Measurements from ENCODE around the gene RMND1.
A peak's percentile ranks its signal among the peaks of the same experiment; 100 is the strongest.
"Not testable (repeated sequence)": the region's sequence is repeated elsewhere in the genome, so short reads cannot be mapped to it uniquely, and the experiment has no call there.

Gene RMND1

DNA sequence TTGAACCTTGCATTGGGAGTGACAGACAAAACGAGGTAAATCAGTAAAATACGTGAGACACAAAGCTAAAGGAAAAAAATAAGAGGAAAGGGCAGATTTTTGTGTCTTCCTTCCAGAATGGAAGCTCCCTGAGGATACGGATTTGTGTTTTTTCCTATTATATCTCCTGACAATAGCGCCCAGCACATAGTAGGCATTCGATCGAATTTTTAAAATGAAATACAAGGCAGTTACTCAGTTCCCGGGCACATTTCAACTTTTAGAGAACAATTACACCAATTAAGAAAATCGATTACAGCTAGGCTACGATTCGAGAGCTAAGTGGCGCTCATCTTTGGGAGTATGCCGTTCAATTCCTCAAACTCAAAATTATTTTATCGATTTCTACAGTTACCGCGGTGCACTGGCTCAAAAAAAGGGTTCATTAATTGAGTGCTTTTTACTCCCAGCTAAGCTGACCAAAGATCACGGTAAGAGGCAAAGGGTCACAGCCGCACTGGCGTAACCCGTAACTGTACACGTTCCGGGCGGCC, 443 bp downstream of the RMND1 start:
- Histone ChIP-seq H3K9ac (ENCODE audit: low read length) (peak overlapping the region; percentile 92), H3K36me3 (ENCODE audit: control insufficient read depth, insufficient read depth, low read length) (peaks cover 4% of the 10 kb centered on the region; the same call in 1 of the 2 replicates), H3K27ac (ENCODE audit: low read depth, low read length) (peak overlapping the region; percentile 91), H3K9me3 (ENCODE audit: control insufficient read depth, insufficient read depth, low read depth, low read length) (no peaks in the 10 kb centered on the region), H3K4me3 (ENCODE audit: low read depth, low read length) (peak overlapping the region; percentile 96), H3K4me1 (ENCODE audit: control insufficient read depth, insufficient read depth, low read length) (peaks cover 21% of the 10 kb centered on the region), H3K27me3 (ENCODE audit: control insufficient read depth, insufficient read depth, low read length) (no peaks in the 10 kb centered on the region)

DNA sequence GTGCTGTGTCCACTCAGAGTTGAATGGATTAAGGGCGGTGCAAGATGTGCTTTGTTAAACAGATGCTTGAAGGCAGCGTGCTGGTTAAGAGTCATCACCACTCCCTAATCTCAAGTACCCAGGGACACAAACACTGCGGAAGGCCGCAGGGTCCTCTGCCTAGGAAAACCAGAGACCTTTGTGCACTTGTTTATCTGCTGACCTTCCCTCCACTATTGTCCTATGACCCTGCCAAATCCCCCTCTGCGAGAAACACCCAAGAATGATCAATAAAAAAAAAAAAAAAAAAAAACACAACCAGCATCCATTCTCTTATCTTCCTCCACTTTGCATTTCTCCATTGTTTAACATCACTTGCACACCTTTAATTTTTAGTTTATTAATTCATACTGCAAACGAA, 998 bp downstream of the RMND1 start:
- H3K36me3 ChIP-seq (ENCODE audit: control insufficient read depth, insufficient read depth, low read length); H3K27me3 ChIP-seq (ENCODE audit: control insufficient read depth, insufficient read depth, low read length); H3K9me3 ChIP-seq (ENCODE audit: control insufficient read depth, insufficient read depth, low read depth, low read length); H3K27ac ChIP-seq (ENCODE audit: low read depth, low read length): not testable (repeated sequence)
- Histone ChIP-seq H3K9ac (ENCODE audit: low read length) (peak overlapping the region; percentile 92), H3K4me3 (ENCODE audit: low read depth, low read length) (peak overlapping the region; percentile 96), H3K4me1 (ENCODE audit: control insufficient read depth, insufficient read depth, low read length) (peaks cover 16% of the 10 kb centered on the region)

DNA sequence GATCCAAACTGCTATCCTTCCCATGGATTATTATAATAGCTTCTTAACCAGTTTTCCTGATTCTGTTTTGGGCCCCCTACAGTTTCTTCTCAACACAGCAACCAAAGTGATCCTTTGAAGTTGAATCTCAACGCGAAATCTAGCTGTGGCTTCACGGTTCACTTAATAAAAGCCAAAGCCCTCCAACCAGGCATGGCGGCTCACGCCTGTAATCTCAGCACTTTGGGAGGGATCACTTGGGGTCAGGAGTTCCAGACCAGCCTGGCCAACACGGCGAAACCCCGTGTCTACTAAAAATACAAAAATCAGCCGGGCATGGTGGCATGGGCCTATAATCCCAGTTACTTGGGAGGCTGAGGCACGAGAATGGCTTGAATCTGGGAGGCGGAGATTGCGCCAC, 3.3 kb downstream of the RMND1 start:
- no peak overlapping the region for H3K27ac ChIP-seq (ENCODE audit: low read depth, low read length)
- no peaks in the 10 kb centered on the region for H3K4me1 ChIP-seq (ENCODE audit: control insufficient read depth, insufficient read depth, low read length)
- H3K27me3 ChIP-seq (ENCODE audit: control insufficient read depth, insufficient read depth, low read length): no peaks in the 10 kb centered on the region
- no peak overlapping the region for H3K4me3 ChIP-seq (ENCODE audit: low read depth, low read length)
- no peaks in the 10 kb centered on the region for H3K9me3 ChIP-seq (ENCODE audit: control insufficient read depth, insufficient read depth, low read depth, low read length)
- no peak overlapping the region for H3K9ac ChIP-seq (ENCODE audit: low read length)
- H3K36me3 ChIP-seq (ENCODE audit: control insufficient read depth, insufficient read depth, low read length): peaks cover 24% of the 10 kb centered on the region

DNA sequence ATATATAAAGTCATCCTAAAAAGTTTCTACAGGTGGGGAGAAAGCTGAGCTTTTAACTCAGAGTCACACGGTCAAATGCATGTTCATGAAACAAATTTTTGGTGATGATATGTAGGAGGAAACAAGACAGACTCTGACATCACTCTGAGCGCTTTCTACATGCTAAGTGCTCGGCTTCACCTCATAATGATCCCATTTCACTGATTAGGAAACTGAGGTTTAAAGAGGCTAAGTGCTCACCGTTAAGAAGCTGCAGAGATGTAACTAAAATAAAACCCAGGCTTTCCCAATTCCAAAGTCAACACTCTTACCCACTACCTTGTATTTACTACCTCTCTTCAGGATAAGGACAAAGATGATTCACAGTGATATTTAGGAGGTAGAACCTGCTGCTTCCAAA, 4.7 kb downstream of the RMND1 start:
- Histone ChIP-seq H3K27ac (ENCODE audit: low read depth, low read length) (no peak overlapping the region), H3K9ac (ENCODE audit: low read length) (no peak overlapping the region), H3K27me3 (ENCODE audit: control insufficient read depth, insufficient read depth, low read length) (no peaks in the 10 kb centered on the region), H3K36me3 (ENCODE audit: control insufficient read depth, insufficient read depth, low read length) (peaks cover 30% of the 10 kb centered on the region), H3K9me3 (ENCODE audit: control insufficient read depth, insufficient read depth, low read depth, low read length) (no peaks in the 10 kb centered on the region), H3K4me3 (ENCODE audit: low read depth, low read length) (no peak overlapping the region), H3K4me1 (ENCODE audit: control insufficient read depth, insufficient read depth, low read length) (no peaks in the 10 kb centered on the region)

DNA sequence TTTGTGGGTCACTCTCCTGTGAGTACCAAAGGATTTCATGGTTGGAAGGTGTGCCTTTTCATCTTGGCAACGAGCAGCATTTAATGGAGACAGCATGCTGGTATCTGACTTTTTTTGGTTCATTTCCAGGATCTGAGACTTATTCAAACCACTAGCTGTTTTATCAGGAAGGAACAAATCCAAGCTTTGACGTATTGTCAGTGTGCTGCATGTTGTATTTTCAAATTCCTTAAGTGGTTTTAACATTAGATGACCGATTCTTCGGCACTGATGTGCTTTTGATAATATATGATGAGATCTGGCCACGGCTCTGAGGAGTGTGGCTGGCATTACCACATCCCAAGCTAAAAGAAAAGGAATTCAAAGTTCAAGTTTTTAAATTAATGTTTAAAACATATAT, 6.4 kb downstream of the RMND1 start:
- Histone ChIP-seq H3K27ac (ENCODE audit: low read depth, low read length) (no peak overlapping the region), H3K4me1 (ENCODE audit: control insufficient read depth, insufficient read depth, low read length) (no peaks in the 10 kb centered on the region), H3K9me3 (ENCODE audit: control insufficient read depth, insufficient read depth, low read depth, low read length) (no peaks in the 10 kb centered on the region), H3K27me3 (ENCODE audit: control insufficient read depth, insufficient read depth, low read length) (no peaks in the 10 kb centered on the region), H3K9ac (ENCODE audit: low read length) (no peak overlapping the region), H3K36me3 (ENCODE audit: control insufficient read depth, insufficient read depth, low read length) (peaks cover 40% of the 10 kb centered on the region), H3K4me3 (ENCODE audit: low read depth, low read length) (no peak overlapping the region)

DNA sequence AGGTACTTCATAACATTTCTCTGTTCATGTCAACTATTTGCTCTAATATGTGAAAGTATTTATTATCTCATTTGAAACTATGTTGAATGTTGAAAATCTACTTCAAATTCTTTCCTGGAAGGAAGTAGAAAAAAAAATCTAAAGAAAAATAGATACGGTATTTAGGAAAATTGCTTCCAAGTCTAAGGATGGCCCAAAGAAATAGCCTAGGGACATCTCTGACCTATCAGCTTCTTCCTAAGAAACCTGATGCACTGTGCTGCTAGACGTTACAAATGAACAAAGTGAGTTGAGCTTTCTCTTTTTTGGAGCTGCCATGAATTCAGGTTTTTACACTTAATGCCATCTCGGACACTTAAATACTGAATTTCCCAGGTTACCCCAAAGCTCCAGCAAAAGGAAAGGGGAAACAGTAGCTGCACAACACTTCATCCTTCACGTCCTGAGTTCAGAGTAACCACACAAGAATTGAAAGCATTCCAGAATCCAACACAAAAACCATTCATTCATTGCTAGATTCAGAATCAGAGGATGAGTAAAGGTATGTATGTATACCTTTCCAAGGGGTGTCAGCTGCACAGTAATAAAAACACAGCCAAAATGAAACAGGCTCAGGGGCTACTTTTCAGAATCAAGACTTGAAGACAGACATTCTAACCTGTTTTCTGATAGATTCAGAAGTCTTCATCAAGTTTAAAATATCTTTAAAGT, 7.9 kb downstream of the RMND1 start:
- H3K4me1 ChIP-seq (ENCODE audit: control insufficient read depth, insufficient read depth, low read length): no peaks in the 10 kb centered on the region
- H3K27ac ChIP-seq (ENCODE audit: low read depth, low read length): no peak overlapping the region
- H3K9ac ChIP-seq (ENCODE audit: low read length): no peak overlapping the region
- H3K27me3 ChIP-seq (ENCODE audit: control insufficient read depth, insufficient read depth, low read length): no peaks in the 10 kb centered on the region
- H3K4me3 ChIP-seq (ENCODE audit: low read depth, low read length): no peak overlapping the region
- no peaks in the 10 kb centered on the region for H3K9me3 ChIP-seq (ENCODE audit: control insufficient read depth, insufficient read depth, low read depth, low read length)
- H3K36me3 ChIP-seq (ENCODE audit: control insufficient read depth, insufficient read depth, low read length): peaks cover 40% of the 10 kb centered on the region

DNA sequence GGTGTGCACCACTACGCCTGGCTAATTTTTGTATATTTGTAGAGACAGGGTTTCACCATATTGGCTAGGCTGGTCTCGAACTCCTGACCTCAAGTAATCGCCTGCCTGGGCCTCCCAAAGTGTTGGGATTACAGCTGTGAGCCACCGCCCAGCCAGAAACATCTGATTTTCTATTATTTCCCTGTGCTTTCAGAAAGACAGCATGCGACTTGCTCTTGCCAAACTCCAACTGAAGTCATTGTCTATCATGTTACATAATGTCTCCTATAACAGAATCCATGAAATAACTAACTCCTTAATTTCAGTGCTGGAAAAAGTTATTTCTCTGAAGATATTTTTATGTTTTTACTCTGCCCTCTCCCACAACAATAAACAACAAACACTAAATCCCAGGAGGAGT, 8.5 kb downstream of the RMND1 start:
- Histone ChIP-seq H3K9ac (ENCODE audit: low read length) (no peak overlapping the region), H3K27ac (ENCODE audit: low read depth, low read length) (no peak overlapping the region), H3K27me3 (ENCODE audit: control insufficient read depth, insufficient read depth, low read length) (no peaks in the 10 kb centered on the region), H3K9me3 (ENCODE audit: control insufficient read depth, insufficient read depth, low read depth, low read length) (no peaks in the 10 kb centered on the region), H3K36me3 (ENCODE audit: control insufficient read depth, insufficient read depth, low read length) (peaks cover 44% of the 10 kb centered on the region), H3K4me3 (ENCODE audit: low read depth, low read length) (no peak overlapping the region), H3K4me1 (ENCODE audit: control insufficient read depth, insufficient read depth, low read length) (no peaks in the 10 kb centered on the region)

DNA sequence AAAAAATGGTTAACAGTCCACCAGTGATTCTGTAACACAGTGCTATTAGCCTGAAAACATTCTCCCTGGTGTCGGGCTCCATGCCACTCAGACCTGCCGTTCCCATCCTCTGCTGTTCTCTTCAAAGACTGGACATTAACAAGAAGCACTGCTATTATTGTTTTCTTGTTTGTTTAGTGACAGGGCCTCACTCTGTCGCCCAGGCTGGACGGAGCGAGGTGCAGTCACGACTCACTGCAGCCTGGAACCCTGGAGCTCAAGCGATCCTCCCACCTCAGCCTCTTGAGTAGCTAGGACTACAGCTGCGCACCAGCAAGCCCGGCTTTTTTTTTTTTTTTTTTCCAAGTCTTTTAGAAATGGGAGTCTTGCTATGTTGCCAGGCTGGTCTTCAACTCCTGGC, 9.6 kb downstream of the RMND1 start:
- H3K36me3 ChIP-seq (ENCODE audit: control insufficient read depth, insufficient read depth, low read length): peaks cover 47% of the 10 kb centered on the region
- no peaks in the 10 kb centered on the region for H3K9me3 ChIP-seq (ENCODE audit: control insufficient read depth, insufficient read depth, low read depth, low read length)
- H3K27ac ChIP-seq (ENCODE audit: low read depth, low read length): no peak overlapping the region
- no peaks in the 10 kb centered on the region for H3K27me3 ChIP-seq (ENCODE audit: control insufficient read depth, insufficient read depth, low read length)
- H3K9ac ChIP-seq (ENCODE audit: low read length): no peak overlapping the region
- H3K4me1 ChIP-seq (ENCODE audit: control insufficient read depth, insufficient read depth, low read length): no peaks in the 10 kb centered on the region
- no peak overlapping the region for H3K4me3 ChIP-seq (ENCODE audit: low read depth, low read length)

DNA sequence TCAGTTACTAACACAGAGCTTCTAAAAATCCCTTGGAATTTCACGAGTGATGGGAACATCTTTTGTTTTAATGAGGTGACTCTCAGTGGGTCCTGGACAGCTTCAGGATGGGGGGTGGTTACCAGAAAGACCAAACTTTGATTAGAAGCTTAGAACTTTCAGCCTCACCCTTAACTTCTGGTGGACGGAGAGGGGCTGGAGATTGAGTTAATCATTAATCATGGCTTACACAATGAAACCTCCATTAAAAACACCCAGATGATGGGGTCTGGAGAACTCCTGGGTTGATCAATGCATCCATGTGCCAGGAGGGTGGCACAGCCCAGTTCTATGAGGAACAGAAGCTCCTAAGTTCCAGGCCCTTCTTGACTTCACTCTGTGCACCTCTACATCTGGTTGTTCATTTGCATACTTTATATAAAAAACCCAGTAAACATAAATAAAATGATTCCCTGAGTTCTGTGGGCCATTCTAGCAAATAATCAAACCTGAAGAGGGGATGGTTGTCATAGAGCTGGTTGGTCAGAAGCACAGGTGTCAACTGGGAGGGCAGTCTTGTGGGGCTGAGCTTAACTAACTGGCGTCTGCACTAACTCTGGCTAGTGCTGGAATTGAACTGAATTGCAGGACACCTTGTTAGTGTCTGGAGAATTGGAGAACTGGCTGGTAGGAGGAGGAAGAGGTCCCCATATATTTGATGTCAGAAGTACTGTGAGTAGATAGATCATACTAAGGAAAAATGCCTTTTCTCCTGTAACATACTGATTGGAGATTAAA, 10.3 kb downstream of the RMND1 start:
- H3K4me3 ChIP-seq (ENCODE audit: low read depth, low read length): no peak overlapping the region
- H3K9me3 ChIP-seq (ENCODE audit: control insufficient read depth, insufficient read depth, low read depth, low read length): no peaks in the 10 kb centered on the region
- H3K27me3 ChIP-seq (ENCODE audit: control insufficient read depth, insufficient read depth, low read length): no peaks in the 10 kb centered on the region
- H3K36me3 ChIP-seq (ENCODE audit: control insufficient read depth, insufficient read depth, low read length): peaks cover 48% of the 10 kb centered on the region
- no peaks in the 10 kb centered on the region for H3K4me1 ChIP-seq (ENCODE audit: control insufficient read depth, insufficient read depth, low read length)
- no peak overlapping the region for H3K27ac ChIP-seq (ENCODE audit: low read depth, low read length)
- H3K9ac ChIP-seq (ENCODE audit: low read length): no peak overlapping the region

DNA sequence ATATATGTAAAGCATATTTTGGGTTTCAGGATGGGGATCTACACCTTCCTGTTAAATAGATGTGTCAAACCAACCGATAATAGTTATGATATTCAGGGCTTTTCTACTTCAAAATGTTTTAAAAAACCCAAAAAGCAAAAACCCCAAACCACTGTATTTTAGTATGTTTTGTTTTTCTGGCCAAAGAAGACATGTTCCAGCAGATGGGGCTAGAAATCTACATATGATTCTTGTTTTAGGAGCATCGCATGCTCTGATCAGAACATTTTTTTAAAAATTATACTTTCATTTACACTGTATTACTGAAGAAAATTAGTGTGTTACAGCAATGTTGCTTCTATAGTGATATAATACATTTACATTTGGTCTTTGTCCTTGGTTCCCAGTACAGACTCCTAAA, 11.0 kb downstream of the RMND1 start:
- H3K9ac ChIP-seq (ENCODE audit: low read length): no peak overlapping the region
- H3K36me3 ChIP-seq (ENCODE audit: control insufficient read depth, insufficient read depth, low read length): peaks cover 50% of the 10 kb centered on the region
- no peaks in the 10 kb centered on the region for H3K4me1 ChIP-seq (ENCODE audit: control insufficient read depth, insufficient read depth, low read length)
- no peak overlapping the region for H3K27ac ChIP-seq (ENCODE audit: low read depth, low read length)
- no peaks in the 10 kb centered on the region for H3K27me3 ChIP-seq (ENCODE audit: control insufficient read depth, insufficient read depth, low read length)
- no peak overlapping the region for H3K4me3 ChIP-seq (ENCODE audit: low read depth, low read length)
- no peaks in the 10 kb centered on the region for H3K9me3 ChIP-seq (ENCODE audit: control insufficient read depth, insufficient read depth, low read depth, low read length)

DNA sequence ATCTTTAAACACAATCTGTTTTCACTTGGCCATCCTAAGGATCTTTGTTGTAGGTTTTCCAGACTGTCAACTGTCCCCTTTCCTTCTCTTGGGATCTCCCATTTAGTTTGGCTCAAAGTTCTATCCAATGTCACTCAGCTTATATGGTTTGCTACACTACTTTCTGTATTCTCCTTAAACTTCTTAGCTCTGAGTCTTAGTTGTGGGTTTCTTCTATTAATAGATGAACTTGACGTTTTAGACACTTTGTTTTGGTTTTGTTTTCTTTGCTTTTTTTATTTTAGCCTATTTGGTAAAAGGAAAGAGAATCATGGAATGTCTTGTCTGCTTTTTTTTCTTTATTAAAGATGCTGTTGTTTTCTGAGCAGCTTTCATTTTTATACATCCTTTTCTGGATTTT, 11.4 kb downstream of the RMND1 start:
- H3K4me3 ChIP-seq (ENCODE audit: low read depth, low read length): no peak overlapping the region
- no peak overlapping the region for H3K27ac ChIP-seq (ENCODE audit: low read depth, low read length)
- H3K36me3 ChIP-seq (ENCODE audit: control insufficient read depth, insufficient read depth, low read length): peaks cover 47% of the 10 kb centered on the region
- no peaks in the 10 kb centered on the region for H3K27me3 ChIP-seq (ENCODE audit: control insufficient read depth, insufficient read depth, low read length)
- no peak overlapping the region for H3K9ac ChIP-seq (ENCODE audit: low read length)
- H3K9me3 ChIP-seq (ENCODE audit: control insufficient read depth, insufficient read depth, low read depth, low read length): no peaks in the 10 kb centered on the region
- no peaks in the 10 kb centered on the region for H3K4me1 ChIP-seq (ENCODE audit: control insufficient read depth, insufficient read depth, low read length)

Data from HUES6 (cell line).